Measurements from ENCODE around the gene ZNF516.

ZNF516 gene

DNA sequence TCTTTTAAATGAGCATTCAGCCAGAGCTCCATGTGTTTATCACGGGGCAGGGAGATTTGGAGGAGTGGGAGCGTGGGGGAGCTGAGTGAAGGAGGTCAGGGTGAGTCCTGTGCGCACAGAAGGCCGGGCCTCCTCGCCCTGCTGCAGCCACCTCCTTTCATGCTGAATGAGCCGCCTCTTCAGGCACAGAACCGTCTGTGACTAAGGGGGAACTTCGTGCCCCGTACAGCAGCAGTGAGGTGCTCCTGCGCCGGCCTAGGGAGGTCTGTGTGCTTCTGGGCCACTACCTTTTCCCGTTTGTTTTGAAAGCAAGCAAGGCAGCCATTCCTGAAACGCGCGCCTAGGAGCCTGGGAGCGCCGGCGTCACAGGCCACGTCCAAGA is 27.1 kb upstream of the ZNF516 start:
- no peak for TF ChIP-seq CTCF (IDR thresholded peaks at IDR 0.05; ENCODE audit: control insufficient read depth, extremely low read depth, insufficient read depth)
- DNase-seq (ENCODE audit: low read depth), result no peak
- no peak overlapping the region for H3K4me3 ChIP-seq (ENCODE audit: low read depth, low read length)

DNA sequence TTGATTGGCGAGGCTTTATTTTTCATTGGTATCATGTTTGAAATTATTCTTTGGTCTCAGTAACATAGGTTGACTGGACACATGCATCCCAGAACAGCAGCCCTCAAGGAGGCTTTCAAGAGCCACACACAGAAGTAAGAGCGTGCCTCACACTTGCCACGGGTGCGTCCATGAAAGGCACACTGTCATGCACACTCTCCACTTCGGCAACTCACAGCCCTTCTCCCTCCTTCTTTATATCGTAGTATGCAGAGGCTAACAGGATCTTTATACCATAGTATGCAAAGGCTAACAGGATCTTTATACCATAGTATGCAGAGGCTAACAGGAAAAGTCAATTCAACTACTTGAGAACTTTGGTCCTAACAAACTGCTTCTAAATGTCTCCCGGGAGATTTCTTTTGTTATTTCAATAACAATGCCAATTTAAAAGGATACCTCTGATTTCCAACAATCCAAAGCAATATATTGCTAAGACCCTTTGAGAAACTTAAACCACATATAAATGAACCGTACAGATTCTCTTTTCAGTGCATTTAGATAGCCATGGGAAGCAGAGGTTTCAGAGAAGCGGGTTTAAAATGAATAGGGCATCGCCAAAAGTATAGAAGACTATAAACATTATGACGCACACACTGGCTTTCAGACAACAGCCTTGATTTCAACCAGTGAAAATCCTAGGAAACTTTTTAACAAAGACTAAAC is 26.5 kb upstream of the ZNF516 start:
- DNase-seq (ENCODE audit: low read depth), result no peak
- no peak for TF ChIP-seq CTCF (IDR thresholded peaks at IDR 0.05; ENCODE audit: control insufficient read depth, extremely low read depth, insufficient read depth)
- no peak overlapping the region for H3K4me3 ChIP-seq (ENCODE audit: low read depth, low read length)

DNA sequence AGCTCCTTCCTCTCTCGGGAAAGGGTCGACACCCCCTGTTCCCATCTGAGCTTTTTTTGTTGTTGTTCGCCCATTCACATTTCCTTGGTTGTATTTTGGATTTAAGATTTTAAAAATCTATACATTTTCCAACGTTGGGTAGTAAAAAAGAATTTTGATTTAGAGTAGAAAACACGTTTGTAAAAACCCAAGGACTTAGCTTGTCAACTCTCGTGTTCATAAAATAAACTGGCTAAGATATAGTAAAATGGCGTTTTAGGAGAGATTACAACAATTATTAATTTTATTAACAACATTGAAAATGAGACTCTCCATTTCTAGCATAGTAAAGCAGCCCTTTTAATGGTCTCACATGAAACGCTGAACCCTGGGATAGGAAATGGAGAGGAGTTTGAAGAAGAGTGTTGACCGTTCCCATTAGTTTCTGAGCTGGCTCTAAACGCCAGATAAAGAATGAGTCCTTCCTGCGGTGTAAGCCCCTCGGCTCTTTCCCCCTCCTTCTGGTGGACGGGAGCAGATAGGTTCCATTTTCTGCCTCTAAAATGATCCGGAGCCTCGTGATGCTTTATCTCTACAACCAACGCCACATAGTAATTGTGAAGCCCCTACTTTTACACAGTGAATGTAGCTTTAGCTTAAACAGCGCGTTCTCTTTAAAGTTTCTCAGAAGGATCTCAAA is 24.0 kb upstream of the ZNF516 start:
- DNase-seq (ENCODE audit: low read depth), result no peak
- H3K4me3 ChIP-seq (ENCODE audit: low read depth, low read length), result no peak overlapping the region
- no peak for TF ChIP-seq CTCF (IDR thresholded peaks at IDR 0.05; ENCODE audit: control insufficient read depth, extremely low read depth, insufficient read depth)

- TF ChIP-seq CTCF (IDR thresholded peaks at IDR 0.05; ENCODE audit: control insufficient read depth, extremely low read depth, insufficient read depth), result no peak
- no peak for DNase-seq (ENCODE audit: low read depth)
- H3K4me3 ChIP-seq (ENCODE audit: low read depth, low read length), result no peak overlapping the region
Observed at GRCh38 chr18:76518123-76518859, 23.2 kb upstream of the ZNF516 start.

- DNase-seq (ENCODE audit: low read depth), result no peak
- H3K4me3 ChIP-seq (ENCODE audit: low read depth, low read length), result no peak overlapping the region
- no peak for TF ChIP-seq CTCF (IDR thresholded peaks at IDR 0.05; ENCODE audit: control insufficient read depth, extremely low read depth, insufficient read depth)
Observed at GRCh38 chr18:76515576-76515975, 20.5 kb upstream of the ZNF516 start.

DNA sequence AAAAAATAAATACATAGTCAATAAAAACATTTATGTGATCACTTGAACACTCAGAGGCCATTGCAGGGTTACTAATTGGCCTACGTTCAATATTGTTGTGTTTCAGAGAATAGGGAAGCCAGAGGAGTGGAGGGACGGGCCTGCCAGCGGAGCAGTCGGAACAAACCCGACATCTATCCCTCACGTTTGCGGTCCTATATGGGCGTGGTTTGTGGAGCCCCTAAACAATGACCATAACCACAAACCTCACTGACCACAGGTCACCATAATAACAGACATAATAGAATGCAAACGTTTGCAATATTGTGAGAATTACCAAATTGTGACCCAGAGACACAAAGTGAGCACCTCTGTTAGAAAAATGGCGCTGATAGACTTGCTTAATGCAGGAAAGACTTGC is 19.5 kb upstream of the ZNF516 start:
- DNase-seq (ENCODE audit: low read depth), result no peak
- TF ChIP-seq CTCF (IDR thresholded peaks at IDR 0.05; ENCODE audit: control insufficient read depth, extremely low read depth, insufficient read depth), result no peak
- H3K4me3 ChIP-seq (ENCODE audit: low read depth, low read length), result no peak overlapping the region
